ENCODE data around the gene EHHADH. TPM values are rescaled to one million over a fixed set of nuclear protein-coding genes. Genes with fewer than 3 reads are reported as not detected.
"Not testable (repeated sequence)": the region's sequence is repeated elsewhere in the genome, so short reads cannot be mapped to it uniquely, and the experiment has no call there.

The EHHADH gene
- total RNA-seq, 2 experiments from 2014 or later = 1.3 TPM; not detected in 1

DNA sequence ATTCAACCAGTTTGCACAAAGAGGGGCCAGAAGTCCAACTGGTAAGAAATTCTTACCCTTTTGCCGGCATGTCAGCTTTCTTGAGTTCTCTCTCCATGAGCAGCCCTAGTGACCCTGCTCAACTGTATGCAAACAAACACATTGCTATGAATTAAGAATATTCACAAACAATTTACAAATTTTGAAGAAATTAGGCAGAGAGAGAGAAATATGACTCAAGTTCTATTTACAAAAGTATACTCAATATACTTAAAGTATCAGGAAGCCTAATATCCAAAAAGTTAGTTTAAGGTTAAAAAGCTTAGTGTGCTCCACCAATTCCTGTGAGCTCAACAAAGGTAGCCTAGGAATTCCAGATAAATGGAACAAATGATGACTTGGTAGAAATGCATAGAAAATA is 3.5 kb upstream of the EHHADH start:
- H3K9me3 ChIP-seq (ENCODE audit: low read length) = no peaks in the 10 kb centered on the region
- H3K27ac ChIP-seq (ENCODE audit: low read depth, low read length, poor library complexity, severe bottlenecking) = no peak overlapping the region
- H4K20me1 ChIP-seq (ENCODE audit: insufficient read depth, low read length) = no peaks in the 10 kb centered on the region
- TF ChIP-seq, protein P1, sequence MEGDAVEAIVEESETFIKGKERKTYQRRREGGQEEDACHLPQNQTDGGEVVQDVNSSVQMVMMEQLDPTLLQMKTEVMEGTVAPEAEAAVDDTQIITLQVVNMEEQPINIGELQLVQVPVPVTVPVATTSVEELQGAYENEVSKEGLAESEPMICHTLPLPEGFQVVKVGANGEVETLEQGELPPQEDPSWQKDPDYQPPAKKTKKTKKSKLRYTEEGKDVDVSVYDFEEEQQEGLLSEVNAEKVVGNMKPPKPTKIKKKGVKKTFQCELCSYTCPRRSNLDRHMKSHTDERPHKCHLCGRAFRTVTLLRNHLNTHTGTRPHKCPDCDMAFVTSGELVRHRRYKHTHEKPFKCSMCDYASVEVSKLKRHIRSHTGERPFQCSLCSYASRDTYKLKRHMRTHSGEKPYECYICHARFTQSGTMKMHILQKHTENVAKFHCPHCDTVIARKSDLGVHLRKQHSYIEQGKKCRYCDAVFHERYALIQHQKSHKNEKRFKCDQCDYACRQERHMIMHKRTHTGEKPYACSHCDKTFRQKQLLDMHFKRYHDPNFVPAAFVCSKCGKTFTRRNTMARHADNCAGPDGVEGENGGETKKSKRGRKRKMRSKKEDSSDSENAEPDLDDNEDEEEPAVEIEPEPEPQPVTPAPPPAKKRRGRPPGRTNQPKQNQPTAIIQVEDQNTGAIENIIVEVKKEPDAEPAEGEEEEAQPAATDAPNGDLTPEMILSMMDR (conservative IDR thresholded peaks at IDR 0.05; ENCODE audit: low read length) = no peak
- TF ChIP-seq EZH2phosphoT487 (IDR thresholded peaks at IDR 0.05; ENCODE audit: borderline replicate concordance, low read depth, low read length) = no peak
- ChIA-PET POLR2A (interaction anchor here (0.5 kb wide), 1 partner anchor 19 kb away, joined by 4 read pairs; no protein-coding TSS in a partner anchor), CTCF (ENCODE audit: unreplicated experiment) (no interaction called here)
- no peaks in the 10 kb centered on the region for H3K4me1 ChIP-seq (ENCODE audit: insufficient read depth, low read length, poor library complexity, severe bottlenecking)
- BruUV-seq (replicated peaks) = no TSS peak
- H3K4me2 ChIP-seq (ENCODE audit: low read length) = no peak overlapping the region
- intact Hi-C loops (cut with micrococcal nuclease; ENCODE audit: unreplicated experiment) = no loop called here
- no peaks in the 10 kb centered on the region for H3K9me2 ChIP-seq (ENCODE audit: insufficient read depth, low read length)
- no peaks in the 10 kb centered on the region for H3K36me3 ChIP-seq (ENCODE audit: insufficient read depth, low read length)
- no peaks in the 10 kb centered on the region for H3K79me2 ChIP-seq (ENCODE audit: insufficient read depth, low read depth, low read length)
- DNase-seq (ENCODE audit: low spot score) = peak; percentile 1
- no peak overlapping the region for H3K4me3 ChIP-seq (ENCODE audit: low read depth, low read length, poor library complexity, severe bottlenecking)
- H2AFZ ChIP-seq (ENCODE audit: low read length) = no peak overlapping the region

DNA sequence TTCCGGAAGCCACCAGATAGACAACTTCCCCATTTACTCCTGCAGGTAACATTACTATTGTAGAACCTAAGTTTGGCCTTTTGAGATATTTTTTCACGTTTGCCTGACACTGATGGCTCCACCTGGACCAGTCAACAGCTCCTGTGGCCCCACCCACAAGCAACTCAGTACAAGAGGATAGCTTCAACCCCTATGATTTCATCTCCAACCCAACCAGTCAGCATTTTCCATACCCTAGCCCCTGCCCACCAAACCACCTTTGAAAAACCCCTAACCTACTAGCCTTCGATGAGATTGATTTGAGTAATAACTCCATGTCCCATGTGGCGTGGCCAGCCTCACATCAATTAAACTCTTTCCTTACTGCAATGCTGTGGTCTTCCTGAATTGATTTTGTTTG is 950 bp upstream of the EHHADH start:
- ChIA-PET CTCF (ENCODE audit: unreplicated experiment) (no interaction called here), POLR2A (interaction anchor here (1.8 kb wide), 1 partner anchor 13 kb away, joined by 4 read pairs; no protein-coding TSS in a partner anchor)
- Histone ChIP-seq H3K4me1 (ENCODE audit: insufficient read depth, low read length, poor library complexity, severe bottlenecking) (no peaks in the 10 kb centered on the region), H3K4me2 (ENCODE audit: low read length) (no peak overlapping the region), H3K36me3 (ENCODE audit: insufficient read depth, low read length) (no peaks in the 10 kb centered on the region), H2AFZ (ENCODE audit: low read length) (no peak overlapping the region), H4K20me1 (ENCODE audit: insufficient read depth, low read length) (no peaks in the 10 kb centered on the region), H3K4me3 (ENCODE audit: low read depth, low read length, poor library complexity, severe bottlenecking) (no peak overlapping the region), H3K79me2 (ENCODE audit: insufficient read depth, low read depth, low read length) (no peaks in the 10 kb centered on the region), H3K27ac (ENCODE audit: low read depth, low read length, poor library complexity, severe bottlenecking) (no peak overlapping the region), H3K9me3 (ENCODE audit: low read length) (no peaks in the 10 kb centered on the region), H3K9me2 (ENCODE audit: insufficient read depth, low read length) (no peaks in the 10 kb centered on the region)
- no peak for DNase-seq (ENCODE audit: low spot score)
- intact Hi-C loops (cut with micrococcal nuclease; ENCODE audit: unreplicated experiment) = no loop called here
- BruUV-seq (replicated peaks) = no TSS peak
- TF ChIP-seq, protein P1 (conservative IDR thresholded peaks at IDR 0.05; ENCODE audit: low read length) = no peak
- TF ChIP-seq EZH2phosphoT487 (IDR thresholded peaks at IDR 0.05; ENCODE audit: borderline replicate concordance, low read depth, low read length) = no peak

DNA sequence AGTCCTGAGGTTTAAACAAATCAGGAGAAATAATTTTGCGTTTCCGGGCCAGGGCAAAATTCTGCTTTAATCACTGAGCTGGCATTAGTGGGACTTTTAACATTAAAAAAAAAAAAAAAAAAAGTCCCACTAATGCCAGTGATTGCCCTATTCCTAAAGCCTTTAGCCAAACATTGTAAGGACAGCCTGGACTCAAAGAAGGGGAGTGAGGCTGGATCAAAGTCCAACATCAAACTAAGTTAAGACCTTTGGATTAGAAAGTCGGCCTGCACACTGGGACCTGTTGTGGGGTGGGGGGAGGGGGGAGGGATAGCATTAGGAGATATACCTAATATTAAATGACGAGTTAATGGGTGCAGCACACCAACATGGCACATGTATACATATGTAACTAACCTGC is 716 bp downstream of the EHHADH start:
- CTCF ChIA-PET (ENCODE audit: unreplicated experiment) = not testable (repeated sequence)

More for the DNA sequence above, 716 bp downstream of the EHHADH start:
- H3K36me3 ChIP-seq (ENCODE audit: insufficient read depth, low read length); H3K4me3 ChIP-seq (ENCODE audit: low read depth, low read length, poor library complexity, severe bottlenecking); DNase-seq (ENCODE audit: low spot score); H3K9me3 ChIP-seq (ENCODE audit: low read length); intact Hi-C loops (cut with micrococcal nuclease; ENCODE audit: unreplicated experiment); H3K4me2 ChIP-seq (ENCODE audit: low read length); H4K20me1 ChIP-seq (ENCODE audit: insufficient read depth, low read length); H3K27ac ChIP-seq (ENCODE audit: low read depth, low read length, poor library complexity, severe bottlenecking); H2AFZ ChIP-seq (ENCODE audit: low read length); H3K9me2 ChIP-seq (ENCODE audit: insufficient read depth, low read length); H3K79me2 ChIP-seq (ENCODE audit: insufficient read depth, low read depth, low read length); H3K4me1 ChIP-seq (ENCODE audit: insufficient read depth, low read length, poor library complexity, severe bottlenecking); BruUV-seq (replicated peaks): not testable (repeated sequence)
- POLR2A ChIA-PET = interaction anchor here (0.7 kb wide), 1 partner anchor 16 kb away, joined by 3 read pairs; no protein-coding TSS in a partner anchor
